HEK293 (cell line): ENCODE measurements around the gene MYO5C.

Experiments used
- CTCF ChIA-PET: fragments of 350-600 bp; formaldehyde crosslinking; extraction: SDS; loops from one replicate; lab custom pipeline; 2021; ENCODE audit warnings: antibody characterized with exemption; lab: Yijun Ruan, JAX
- POLR2A ChIA-PET: fragments of 300-600 bp; formaldehyde crosslinking; extraction: SDS; loops from one replicate; lab custom pipeline; 2020; ENCODE audit warnings: antibody characterized with exemption, inconsistent platforms; lab: Yijun Ruan, JAX
- H3K27ac ChIP-seq: fragments of 200-500 bp; sonication (Bioruptor generic); 2 replicates; pipeline ENCODE4 v1.5.1; 2014; ENCODE audit warnings: low read depth, low read length, control low read depth, inconsistent platforms; ENCODE audit errors: extremely low read depth
- H3K36me3 ChIP-seq, 2 experiments: fragments of 200-500 bp in 1 of 2; sonication (Bioruptor generic) in 1 of 2; 1 replicate in 1 of 2; 2 replicates in 1 of 2; pipeline ENCODE4 v1.5.1; 2014 to 2017; ENCODE audit warnings: inconsistent platforms in 2 of 2, low read length in 2 of 2; ENCODE audit not compliant: control insufficient read depth in 2 of 2, insufficient read depth in 1 of 2
- H3K4me1 ChIP-seq: fragments of 200-500 bp; sonication (Bioruptor generic); 2 replicates; pipeline ENCODE4 v1.5.1; 2014; ENCODE audit warnings: mild to moderate bottlenecking, low read length, inconsistent platforms; ENCODE audit not compliant: control insufficient read depth, insufficient read depth
- H3K4me3 ChIP-seq: 2 replicates; pipeline ENCODE4 v1.5.1; 2011; ENCODE audit warnings: low read depth, mild to moderate bottlenecking, control low read depth, low read length, moderate library complexity
- H3K9me3 ChIP-seq: fragments of 200-500 bp; sonication (Bioruptor generic); 2 replicates; pipeline ENCODE4 v1.5.1; 2014; ENCODE audit warnings: low read depth, low read length, inconsistent platforms; ENCODE audit not compliant: control insufficient read depth, insufficient read depth
- ATF2 ChIP-seq: fragments of 450-650 bp; formaldehyde crosslinking; IDR thresholded peaks from 2 replicates; pipeline ENCODE4 v1.5.1; 2016; ENCODE audit warnings: missing biosample characterization, missing genetic modification characterization, low read depth
- EGR2 ChIP-seq: fragments of 450-650 bp; formaldehyde crosslinking; IDR thresholded peaks from 2 replicates; pipeline ENCODE4 v1.5.1; 2016; ENCODE audit warnings: low read depth, missing biosample characterization, missing genetic modification characterization
- GLI4 ChIP-seq: fragments of 450-650 bp; formaldehyde crosslinking; IDR thresholded peaks from 2 replicates; pipeline ENCODE4 v1.5.1; 2016; ENCODE audit warnings: missing biosample characterization, missing genetic modification characterization
- KLF8 ChIP-seq: fragments of 450-650 bp; formaldehyde crosslinking; IDR thresholded peaks from 2 replicates; pipeline ENCODE4 v1.5.1; 2016; ENCODE audit warnings: missing biosample characterization, missing genetic modification characterization
- PRDM4 ChIP-seq: fragments of 450-650 bp; formaldehyde crosslinking; IDR thresholded peaks from 2 replicates; pipeline ENCODE4 v1.5.1; 2017; ENCODE audit warnings: missing biosample characterization, missing genetic modification characterization
- YY1 ChIP-seq: fragments of 450-650 bp; formaldehyde crosslinking; IDR thresholded peaks from 2 replicates; pipeline ENCODE4 v1.5.1; 2018; ENCODE audit warnings: missing biosample characterization, missing genetic modification characterization
- ZBTB11 ChIP-seq: fragments of 450-650 bp; formaldehyde crosslinking; conservative IDR thresholded peaks from 2 replicates; pipeline ENCODE4 v1.5.1; 2016; ENCODE audit warnings: low read depth, missing biosample characterization, missing genetic modification characterization
- ZNF146 ChIP-seq: fragments of 450-650 bp; formaldehyde crosslinking; IDR thresholded peaks from 2 replicates; pipeline ENCODE4 v1.5.1; 2016; ENCODE audit warnings: missing biosample characterization, missing genetic modification characterization
- ZNF148 ChIP-seq: fragments of 450-650 bp; formaldehyde crosslinking; IDR thresholded peaks from 2 replicates; pipeline ENCODE4 v1.5.0; 2017; ENCODE audit warnings: missing biosample characterization, missing genetic modification characterization, borderline replicate concordance
- ZNF18 ChIP-seq: fragments of 450-650 bp; formaldehyde crosslinking; IDR thresholded peaks from 2 replicates; pipeline ENCODE4 v1.5.1; 2016; ENCODE audit warnings: missing biosample characterization, missing genetic modification characterization
- ZNF324 ChIP-seq: fragments of 450-650 bp; formaldehyde crosslinking; IDR thresholded peaks from 2 replicates; pipeline ENCODE4 v1.5.1; 2016; ENCODE audit warnings: missing biosample characterization, missing genetic modification characterization
- ZNF350 ChIP-seq: fragments of 450-650 bp; formaldehyde crosslinking; IDR thresholded peaks from 2 replicates; pipeline ENCODE4 v1.5.0; 2017; ENCODE audit warnings: missing biosample characterization, mild to moderate bottlenecking, missing genetic modification characterization
- ZNF426 ChIP-seq: fragments of 450-650 bp; formaldehyde crosslinking; IDR thresholded peaks from 2 replicates; pipeline ENCODE4 v1.5.1; 2017; ENCODE audit warnings: missing biosample characterization, missing genetic modification characterization, mild to moderate bottlenecking, inconsistent platforms, moderate library complexity
- ZNF473 ChIP-seq: fragments of 450-650 bp; formaldehyde crosslinking; IDR thresholded peaks from 2 replicates; pipeline ENCODE4 v1.5.1; 2017; ENCODE audit warnings: missing biosample characterization, missing genetic modification characterization
- ZNF704 ChIP-seq: fragments of 450-650 bp; formaldehyde crosslinking; IDR thresholded peaks from 2 replicates; pipeline ENCODE4 v1.5.1; 2016; ENCODE audit warnings: missing biosample characterization, missing genetic modification characterization

The MYO5C gene

GRCh38 chr15:52158084-52158765, 137.4 kb downstream of the MYO5C start:
- peaks cover 0 to 3% of the 10 kb centered on the region in 2 experiments; a peak in 1 of 3 replicates for H3K36me3 ChIP-seq
- ChIA-PET CTCF (interaction anchor here (0.5 to 1.1 kb wide), 2 partner anchors 12 to 68 kb away, joined by 4 to 6 read pairs; no protein-coding TSS in a partner anchor), POLR2A (no interaction called here)
- H3K27ac ChIP-seq: no peak overlapping the region
- no peaks in the 10 kb centered on the region for H3K9me3 ChIP-seq
- H3K4me3 ChIP-seq: no peak overlapping the region
- no peaks in the 10 kb centered on the region for H3K4me1 ChIP-seq
- no peak for TF ChIP-seq KLF8 (tag by site-specific recombination)
- no peak for TF ChIP-seq ZNF324 (tag by site-specific recombination)
- TF ChIP-seq GLI4 (tag by site-specific recombination): no peak
- TF ChIP-seq ZNF18 (tag by site-specific recombination): no peak
- TF ChIP-seq ZNF704: no peak

- CTCF ChIA-PET: interaction anchor here (0.6 kb wide), 1 partner anchor 156 kb away, joined by 3 read pairs; no protein-coding TSS in a partner anchor
- Histone ChIP-seq H3K4me3 (no peak overlapping the region), H3K9me3 (no peaks in the 10 kb centered on the region), H3K4me1 (no peaks in the 10 kb centered on the region), H3K36me3 (peaks cover 0 to 12% of the 10 kb centered on the region in 2 experiments; a peak in 1 of 3 replicates), H3K27ac (no peak overlapping the region)
- POLR2A ChIA-PET: no interaction called here
- no peak for TF ChIP-seq ZNF426
- TF ChIP-seq YY1: no peak
- no peak for TF ChIP-seq EGR2
These were observed 139.7 kb downstream of the MYO5C start for GRCh38 chr15:52155878-52156277.

GRCh38 chr15:52154896-52155865, 140.4 kb downstream of the MYO5C start:
- Histone ChIP-seq H3K4me3 (no peak overlapping the region), H3K9me3 (no peaks in the 10 kb centered on the region), H3K36me3 (peaks cover 0 to 17% of the 10 kb centered on the region in 2 experiments; a peak in 1 of 3 replicates), H3K27ac (no peak overlapping the region), H3K4me1 (no peaks in the 10 kb centered on the region)
- POLR2A ChIA-PET: no interaction called here
- CTCF ChIA-PET: no interaction called here
- TF ChIP-seq ZNF473 (tag by site-specific recombination) (no peak), ZNF148 (tag by site-specific recombination) (no peak), ATF2 (tag by site-specific recombination) (no peak), ZBTB11 (no peak), ZNF146 (tag by site-specific recombination) (no peak), ZNF350 (tag by site-specific recombination) (no peak), PRDM4 (tag by site-specific recombination) (no peak)
